Hepatocyte (in vitro differentiated cells): ENCODE measurements around the gene GSN.

Experiments
- EZH2 ChIP-seq: fragments of 200-600 bp; sonication (generic); IDR thresholded peaks from 2 replicates; pipeline ENCODE4 v1.6.1; 2016; ENCODE audit warnings: antibody characterized with exemption, mild to moderate bottlenecking, borderline replicate concordance
- EZH2phosphoT487 ChIP-seq: fragments of 200-600 bp; sonication (generic); IDR thresholded peaks from one replicate; pipeline ENCODE4 v1.6.1; 2018; ENCODE audit warnings: antibody characterized with exemption, mild to moderate bottlenecking, low read depth, moderate library complexity; ENCODE audit not compliant: unreplicated experiment, severe bottlenecking
- TF ChIP-seq, protein P1 (sequence below): fragments of 200-600 bp; sonication (generic); IDR thresholded peaks from 2 replicates; pipeline ENCODE4 v1.5.1; 2016; ENCODE audit warnings: antibody characterized with exemption, mild to moderate bottlenecking; ENCODE audit not compliant: poor library complexity

DNA sequence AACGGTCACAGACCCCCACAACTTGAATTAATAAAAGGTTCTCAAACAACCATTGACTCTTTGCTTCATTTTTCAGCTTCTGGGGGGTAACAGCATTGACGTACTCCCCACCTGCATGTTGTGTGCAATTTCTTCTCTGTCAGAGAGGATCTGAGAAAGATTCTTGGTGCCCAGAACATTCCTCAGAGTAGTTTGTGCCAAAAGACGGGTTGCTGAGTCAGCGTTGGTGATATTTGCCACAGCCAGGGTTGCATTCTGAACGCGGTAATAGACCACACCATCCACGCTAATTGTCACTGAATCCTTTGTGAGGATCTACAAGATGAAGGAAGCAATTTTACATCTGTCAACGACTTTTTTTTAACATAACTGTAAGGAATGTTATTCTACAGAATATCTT is 81.0 kb downstream of the GSN start:
- TF ChIP-seq, protein P1, sequence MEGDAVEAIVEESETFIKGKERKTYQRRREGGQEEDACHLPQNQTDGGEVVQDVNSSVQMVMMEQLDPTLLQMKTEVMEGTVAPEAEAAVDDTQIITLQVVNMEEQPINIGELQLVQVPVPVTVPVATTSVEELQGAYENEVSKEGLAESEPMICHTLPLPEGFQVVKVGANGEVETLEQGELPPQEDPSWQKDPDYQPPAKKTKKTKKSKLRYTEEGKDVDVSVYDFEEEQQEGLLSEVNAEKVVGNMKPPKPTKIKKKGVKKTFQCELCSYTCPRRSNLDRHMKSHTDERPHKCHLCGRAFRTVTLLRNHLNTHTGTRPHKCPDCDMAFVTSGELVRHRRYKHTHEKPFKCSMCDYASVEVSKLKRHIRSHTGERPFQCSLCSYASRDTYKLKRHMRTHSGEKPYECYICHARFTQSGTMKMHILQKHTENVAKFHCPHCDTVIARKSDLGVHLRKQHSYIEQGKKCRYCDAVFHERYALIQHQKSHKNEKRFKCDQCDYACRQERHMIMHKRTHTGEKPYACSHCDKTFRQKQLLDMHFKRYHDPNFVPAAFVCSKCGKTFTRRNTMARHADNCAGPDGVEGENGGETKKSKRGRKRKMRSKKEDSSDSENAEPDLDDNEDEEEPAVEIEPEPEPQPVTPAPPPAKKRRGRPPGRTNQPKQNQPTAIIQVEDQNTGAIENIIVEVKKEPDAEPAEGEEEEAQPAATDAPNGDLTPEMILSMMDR = no peak
- TF ChIP-seq EZH2phosphoT487 (no peak), EZH2 (no peak)
